Adrenal gland (tissue), 12 donors: ENCODE results near the gene METTL26. TPM values are rescaled to one million over a fixed set of nuclear protein-coding genes. Genes with fewer than 3 reads are reported as not detected.
A peak's percentile ranks its signal among the peaks of the same experiment; 100 is the strongest.

Experiments used
- DNase-seq, 7 donors: peaks; one replicate each; pipeline ENCODE4 v3.0.0-alpha.2; 2019 to 2020
- H3K27ac ChIP-seq, 5 donors: fragments of 200-600 bp; sonication (generic) in 4 of 5; 1 replicate in 3 of 5; 2 replicates in 2 of 5; pipeline versions ENCODE4 v1.5.1 to v1.8.0; 2016 to 2020; ENCODE audit warnings: mild to moderate bottlenecking in 1 of 5
- H3K27me3 ChIP-seq: fragments of 200-600 bp; 2 replicates; pipeline ENCODE4 v1.8.0; 2021
- H3K36me3 ChIP-seq, 2 donors: fragments of 200-600 bp; replicated peaks in 1 of 2; 1 replicate in 1 of 2; 2 replicates in 1 of 2; pipeline versions ENCODE4 v1.5.1 to v1.8.0; 2018 to 2022
- H3K4me1 ChIP-seq, 2 donors: fragments of 200-600 bp; replicated peaks in 1 of 2; 1 replicate in 1 of 2; 2 replicates in 1 of 2; pipeline versions ENCODE4 v1.5.1 to v1.8.0; 2018 to 2021
- H3K4me3 ChIP-seq, 4 donors: fragments of 200-600 bp; sonication (generic) in 3 of 4; one replicate each; pipeline ENCODE4 v1.5.1; 2016 to 2018
- H3K9me3 ChIP-seq, 3 donors: fragments of 200-600 bp; sonication (generic) in 1 of 3; replicated peaks in 1 of 3; 1 replicate in 2 of 3; 2 replicates in 1 of 3; pipeline versions ENCODE4 v1.5.1 to v1.8.0; 2016 to 2021
- CTCF ChIP-seq, 6 experiments: fragments of 450-650 bp in 4 of 6; fragments of 200-600 bp in 2 of 6; sonication (generic) in 1 of 6; IDR thresholded peaks; 1 replicate in 5 of 6; 2 replicates in 1 of 6; pipeline versions ENCODE4 v1.5.1 to v1.8.0; 2016 to 2021; ENCODE audit warnings: antibody characterized with exemption in 6 of 6, mild to moderate bottlenecking in 2 of 6, moderate library complexity in 1 of 6
- POLR2A ChIP-seq, 2 donors: fragments of 450-650 bp; IDR thresholded peaks; one replicate each; pipeline ENCODE4 v1.6.1; 2017; ENCODE audit warnings: antibody characterized with exemption in 2 of 2, mild to moderate bottlenecking in 2 of 2, moderate library complexity in 1 of 2
- whole genome bisulfite sequencing, 4 donors: extraction: QIAGEN DNeasy Blood & Tissue Kit in 2 of 4; methylation state at CpG; one replicate each; pipeline versions ENCODE4 v1.1.5 to v1.1.7; 2013 to 2017; 5-methylcytosine and 5-hydroxymethylcytosine counted together
- intact Hi-C, 2 donors: fragments of 100-400 bp; cut with DNase I; formaldehyde crosslinking; loops; one replicate each; pipeline versions ENCODE4 v1.14.1 to v1.15.0; 2022 to 2023
- polyA plus RNA-seq, 3 donors: library from polyadenylated mRNA; stranded (reverse); fragments of 200-250 nt in 2 of 3; fragments of 350-450 nt in 1 of 3; fragmentation: Illumina TruSeq in 1 of 3; extraction: RNeasy Lipid Tissue Mini Kit (QIAGEN cat#74804) in 1 of 3; gene quantifications; one replicate each; pipeline ENCODE4 v1.2.3, GENCODE V29; 2013 to 2014
- total RNA-seq, 9 donors: library from RNA; depleted of rRNA in 4 of 9; stranded (reverse); fragments of >200 nt in 4 of 9; fragments of 120-200 nt in 1 of 9; fragmentation: NEBNext Ultra II Directional in 1 of 9; extraction: Animal tissue kit (Norgen Biotek cat#: 25700) in 1 of 9; gene quantifications; one replicate each; pipeline versions ENCODE4 v1.1.0 to v1.2.4, GENCODE V29; 2013 to 2023
- donor health status: healthy with polysubstance abuse.
- donor health status: Bipolar disorder and iron deficiency.
- donor health status: DM: yes; HTN: yes; CAD: no.
- donor health status: DM: no; HTN: no; CAD: no.
- donor health status: DM: no; HTN: no; CAD: no.
- donor health status: DM: yes; HTN: yes; CAD: no.

Gene METTL26
- total and polyA plus RNA-seq, 12 donors: 40.4 to 403 (median 130) TPM

- Histone ChIP-seq H3K27ac (peak overlapping the region; percentile 42 to 98 (median 89)), H3K9me3 (no peaks in the 10 kb centered on the region), H3K36me3 (no peaks in the 10 kb centered on the region), H3K27me3 (no peaks in the 10 kb centered on the region), H3K4me3 (no peak overlapping the region), H3K4me1 (peaks cover 44 to 45% of the 10 kb centered on the region in 2 donors)
- intact Hi-C loops: no loop called here
- peak in 3 of 7 donors; percentile 9 to 36 (median 26) for DNase-seq
- 44 to 58% (median 49%) methylated on average over 3 to 9 of the region's 9 CpGs for WGBS, 4 donors
- no peak for TF ChIP-seq CTCF (IDR thresholded peaks at IDR 0.05)
- TF ChIP-seq POLR2A (IDR thresholded peaks at IDR 0.05): no peak
Measured at GRCh38 chr16:638836-639235, 2.7 kb upstream of the METTL26 start.

GRCh38 chr16:638034-638543 is 2.0 kb upstream of the METTL26 start:
- no peak for TF ChIP-seq CTCF (IDR thresholded peaks at IDR 0.05)
- TF ChIP-seq POLR2A (IDR thresholded peaks at IDR 0.05): peak in 1 of 2 donors; percentile 83
- peak overlapping the region; percentile 87 to 98 (median 98) for H3K27ac ChIP-seq
- H3K4me1 ChIP-seq: peaks cover 36 to 38% of the 10 kb centered on the region in 2 donors
- intact Hi-C loops: no loop called here
- H3K36me3 ChIP-seq: no peaks in the 10 kb centered on the region
- H3K27me3 ChIP-seq: no peaks in the 10 kb centered on the region
- DNase-seq: peak in 6 of 7 donors; percentile 84 to 92 (median 88)
- H3K4me3 ChIP-seq: no peak overlapping the region
- no peaks in the 10 kb centered on the region for H3K9me3 ChIP-seq
- 44 to 66% (median 46%) methylated on average over 10 to 15 of the region's 15 CpGs; no CpG with 5 or more reads in 1 of the 4 donors for WGBS, 4 donors

- WGBS, 4 donors: 7 to 29% (median 11%) methylated on average over 3 to 53 of the region's 53 CpGs
- intact Hi-C loops: no loop called here
Measured at GRCh38 chr16:637081-638018, 1.2 kb upstream of the METTL26 start.

More at GRCh38 chr16:637081-638018, 1.2 kb upstream of the METTL26 start:
- Histone ChIP-seq H3K27me3 (no peaks in the 10 kb centered on the region), H3K4me1 (peaks cover 29 to 30% of the 10 kb centered on the region in 2 donors), H3K27ac (peak overlapping the region; percentile 98), H3K4me3 (peak overlapping the region in 2 of 4 donors; percentile 68 to 91), H3K36me3 (no peaks in the 10 kb centered on the region), H3K9me3 (no peaks in the 10 kb centered on the region)
- TF ChIP-seq CTCF (IDR thresholded peaks at IDR 0.05): no peak
- TF ChIP-seq POLR2A (IDR thresholded peaks at IDR 0.05): peak in 1 of 2 donors; percentile 40
- DNase-seq: peak; percentile 92 to 95 (median 95)
